OCI-LY7 (cell line): ENCODE measurements around the gene NELFA. TPM values are rescaled to one million over a fixed set of nuclear protein-coding genes. Genes with fewer than 3 reads are reported as not detected.

Experiments
- BruUV-seq: library from RNA; stranded (reverse); fragments of 400-500 nt; replicated peaks from 2 replicates; lab custom pipeline; 2021; lab: Mats Ljungman, UMichigan
- CTCF ChIA-PET: fragments of 300-600 bp; sonication (Branson Sonifier 250); formaldehyde crosslinking; loops from one replicate; lab custom pipeline; 2022; ENCODE audit warnings: antibody characterized with exemption; ENCODE audit not compliant: unreplicated experiment; lab: Charles Lee
- POLR2A ChIA-PET: fragments of 300-600 bp; sonication (Branson Sonifier 250); formaldehyde crosslinking; loops from one replicate; lab custom pipeline; 2022; ENCODE audit warnings: antibody characterized with exemption; lab: Charles Lee
- DNase-seq: peaks from one replicate; pipeline ENCODE4 v3.0.0-alpha.2; 2015; ENCODE audit warnings: low spot score
- H2AFZ ChIP-seq: fragments of 200-600 bp; sonication (generic), shearing (Covaris generic); 2 replicates; pipeline ENCODE4 v1.6.1; 2014; ENCODE audit warnings: mild to moderate bottlenecking, antibody characterized with exemption, low read length, moderate library complexity
- H3K27ac ChIP-seq: fragments of 200-600 bp; sonication (generic); 2 replicates; pipeline ENCODE4 v1.5.1; 2014; ENCODE audit warnings: mixed run types, low read depth, mild to moderate bottlenecking, moderate library complexity, low read length, inconsistent platforms; ENCODE audit not compliant: poor library complexity, severe bottlenecking
- H3K36me3 ChIP-seq: fragments of 200-600 bp; sonication (generic); 2 replicates; pipeline ENCODE4 v1.6.1; 2014; ENCODE audit warnings: mild to moderate bottlenecking, antibody characterized with exemption, low read length, moderate library complexity, mixed read lengths; ENCODE audit not compliant: insufficient read depth
- H3K4me1 ChIP-seq: fragments of 200-600 bp; sonication (generic); 2 replicates; pipeline ENCODE4 v1.5.1; 2014; ENCODE audit warnings: mild to moderate bottlenecking, low read length; ENCODE audit not compliant: insufficient read depth, poor library complexity, severe bottlenecking
- H3K4me2 ChIP-seq: fragments of 200-600 bp; sonication (generic); 2 replicates; pipeline ENCODE4 v1.6.1; 2014; ENCODE audit warnings: mild to moderate bottlenecking, low read length
- H3K4me3 ChIP-seq: fragments of 200-600 bp; sonication (generic); 2 replicates; pipeline ENCODE4 v1.5.1; 2014; ENCODE audit warnings: mild to moderate bottlenecking, low read depth, low read length; ENCODE audit not compliant: poor library complexity, severe bottlenecking
- H3K79me2 ChIP-seq: fragments of 200-600 bp; sonication (generic); 2 replicates; pipeline ENCODE4 v1.6.1; 2016; ENCODE audit warnings: low read depth, mild to moderate bottlenecking, low read length, moderate library complexity, mixed read lengths; ENCODE audit not compliant: insufficient read depth
- H3K9me2 ChIP-seq: fragments of 200-600 bp; sonication (generic); 2 replicates; pipeline ENCODE4 v1.6.1; 2016; ENCODE audit warnings: mild to moderate bottlenecking, low read length, mixed read lengths; ENCODE audit not compliant: insufficient read depth
- H3K9me3 ChIP-seq: fragments of 200-600 bp; sonication (generic); 2 replicates; pipeline ENCODE4 v1.6.1; 2014; ENCODE audit warnings: mild to moderate bottlenecking, mixed run types, low read length, mixed read lengths
- H4K20me1 ChIP-seq: fragments of 200-600 bp; sonication (generic); 2 replicates; pipeline ENCODE4 v1.6.1; 2014; ENCODE audit warnings: mild to moderate bottlenecking, antibody characterized with exemption, low read length, moderate library complexity, mixed read lengths; ENCODE audit not compliant: insufficient read depth
- EZH2phosphoT487 ChIP-seq: fragments of 200-600 bp; sonication (generic); IDR thresholded peaks from 2 replicates; pipeline ENCODE4 v1.6.1; 2018; ENCODE audit warnings: low read depth, borderline replicate concordance, mild to moderate bottlenecking, mixed run types, antibody characterized with exemption, low read length, moderate library complexity, mixed read lengths
- intact Hi-C: fragments of 100-400 bp; cut with micrococcal nuclease; formaldehyde crosslinking; loops from one replicate; pipeline ENCODE4 v1.10.0; 2022; ENCODE audit not compliant: unreplicated experiment
- total RNA-seq, 2 experiments: library from RNA; depleted of rRNA in 1 of 2; stranded (reverse); fragments of >200 nt in 1 of 2; shearing (Covaris generic) in 1 of 2; gene quantifications; 2 replicates each; pipeline ENCODE4 v1.2.3, GENCODE V29; 2014 to 2022
- TF ChIP-seq, protein P1 (sequence below): fragments of 200-600 bp; sonication (generic); conservative IDR thresholded peaks from 2 replicates; pipeline ENCODE4 v1.5.1; 2014; ENCODE audit warnings: mild to moderate bottlenecking, antibody characterized with exemption, low read length, moderate library complexity, mixed read lengths

NELFA gene
- total RNA-seq, 2 experiments from 2014 or later: 45.5 to 45.7 TPM

DNA sequence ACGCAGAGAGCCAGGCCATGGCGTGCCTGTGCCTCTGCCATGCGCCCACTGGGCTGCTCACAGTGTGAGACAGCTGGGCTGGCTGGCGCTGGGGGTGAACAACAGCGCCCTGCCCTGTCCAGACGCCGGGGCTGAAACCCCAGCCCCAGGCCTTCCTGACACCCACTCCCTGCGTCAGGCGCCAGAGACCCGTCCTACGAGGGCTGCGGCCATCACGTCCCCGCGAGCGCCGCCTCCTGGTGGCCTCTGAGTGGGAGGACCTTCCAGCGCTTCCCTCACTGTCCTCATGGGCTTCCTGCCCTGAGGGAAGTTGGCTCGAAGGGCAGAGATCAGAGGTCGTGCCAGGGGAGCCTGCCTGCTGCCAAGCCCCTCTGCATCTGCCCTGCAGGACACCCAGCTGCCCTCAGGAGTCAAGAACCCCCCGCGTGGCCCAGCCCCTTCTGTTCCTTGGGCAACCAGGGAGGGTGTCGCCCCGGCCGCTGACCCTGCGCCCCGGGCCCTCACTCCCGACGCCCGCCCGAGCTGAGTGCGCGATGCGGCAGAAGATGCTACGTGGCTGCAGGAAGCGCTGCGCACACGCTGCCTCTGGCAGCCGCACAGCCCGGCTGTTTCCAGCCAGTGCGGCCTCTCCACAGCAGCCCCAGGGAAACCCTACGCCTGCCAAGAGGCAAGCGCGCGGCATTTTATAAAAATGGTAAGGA is 16.2 kb downstream of the NELFA start:
- no peaks in the 10 kb centered on the region for H4K20me1 ChIP-seq
- ChIA-PET CTCF (no interaction called here), POLR2A (no interaction called here)
- H3K79me2 ChIP-seq: peaks cover 37% of the 10 kb centered on the region
- peaks cover 16% of the 10 kb centered on the region for H3K9me3 ChIP-seq
- peaks cover 74% of the 10 kb centered on the region for H3K36me3 ChIP-seq
- H3K27ac ChIP-seq: no peak overlapping the region
- H3K9me2 ChIP-seq: no peaks in the 10 kb centered on the region
- DNase-seq: no peak
- BruUV-seq: no TSS peak
- no peak overlapping the region for H3K4me3 ChIP-seq
- H3K4me1 ChIP-seq: no peaks in the 10 kb centered on the region
- intact Hi-C loops: no loop called here
- H2AFZ ChIP-seq: no peak overlapping the region
- TF ChIP-seq, protein P1, sequence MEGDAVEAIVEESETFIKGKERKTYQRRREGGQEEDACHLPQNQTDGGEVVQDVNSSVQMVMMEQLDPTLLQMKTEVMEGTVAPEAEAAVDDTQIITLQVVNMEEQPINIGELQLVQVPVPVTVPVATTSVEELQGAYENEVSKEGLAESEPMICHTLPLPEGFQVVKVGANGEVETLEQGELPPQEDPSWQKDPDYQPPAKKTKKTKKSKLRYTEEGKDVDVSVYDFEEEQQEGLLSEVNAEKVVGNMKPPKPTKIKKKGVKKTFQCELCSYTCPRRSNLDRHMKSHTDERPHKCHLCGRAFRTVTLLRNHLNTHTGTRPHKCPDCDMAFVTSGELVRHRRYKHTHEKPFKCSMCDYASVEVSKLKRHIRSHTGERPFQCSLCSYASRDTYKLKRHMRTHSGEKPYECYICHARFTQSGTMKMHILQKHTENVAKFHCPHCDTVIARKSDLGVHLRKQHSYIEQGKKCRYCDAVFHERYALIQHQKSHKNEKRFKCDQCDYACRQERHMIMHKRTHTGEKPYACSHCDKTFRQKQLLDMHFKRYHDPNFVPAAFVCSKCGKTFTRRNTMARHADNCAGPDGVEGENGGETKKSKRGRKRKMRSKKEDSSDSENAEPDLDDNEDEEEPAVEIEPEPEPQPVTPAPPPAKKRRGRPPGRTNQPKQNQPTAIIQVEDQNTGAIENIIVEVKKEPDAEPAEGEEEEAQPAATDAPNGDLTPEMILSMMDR: no peak
- TF ChIP-seq EZH2phosphoT487: no peak
- H3K4me2 ChIP-seq: no peak overlapping the region

DNA sequence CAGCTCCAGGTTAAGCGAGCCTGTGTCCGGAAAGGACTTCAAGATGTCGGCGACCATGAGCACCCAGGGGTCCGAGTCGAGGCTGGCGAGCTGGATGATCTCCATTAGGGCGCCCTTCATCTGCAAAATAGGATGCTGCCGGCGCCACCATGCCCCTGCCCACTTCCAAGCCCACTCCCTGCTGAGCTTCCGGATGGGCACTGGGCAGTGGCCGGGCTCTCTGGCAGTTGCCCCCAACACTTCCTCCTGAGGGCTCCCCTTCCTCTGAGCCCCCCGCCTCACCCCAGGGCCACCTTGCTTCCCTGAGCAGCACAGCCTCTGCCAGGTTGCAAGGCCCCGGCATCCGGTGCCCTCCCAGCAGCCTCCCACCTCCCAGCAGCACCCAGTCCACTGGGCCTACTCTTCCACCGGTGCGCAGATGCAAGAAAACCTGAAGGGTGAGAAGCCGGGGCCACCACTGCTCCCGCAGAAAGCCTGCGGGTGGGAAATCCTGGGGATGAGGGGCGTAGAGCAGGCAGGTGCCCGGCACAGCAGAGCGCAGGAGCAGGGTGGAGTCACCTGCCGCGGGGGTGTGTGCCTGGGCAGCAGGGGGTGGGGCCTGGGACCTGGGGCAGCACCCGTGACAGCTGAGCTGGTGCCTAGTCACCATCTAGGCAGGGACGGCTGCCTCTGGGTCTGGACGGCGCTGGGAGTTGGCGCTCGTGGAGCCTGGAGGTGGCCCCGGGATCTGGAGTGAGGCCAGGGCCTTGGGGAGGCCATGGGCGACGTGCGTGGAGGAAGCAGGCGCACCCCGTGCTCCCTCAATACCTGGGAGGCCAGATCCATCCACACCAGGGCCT is 17.0 kb downstream of the NELFA start:
- Histone ChIP-seq H2AFZ (no peak overlapping the region), H3K4me2 (no peak overlapping the region), H3K4me1 (no peaks in the 10 kb centered on the region), H3K79me2 (peaks cover 29% of the 10 kb centered on the region), H4K20me1 (no peaks in the 10 kb centered on the region), H3K36me3 (peaks cover 74% of the 10 kb centered on the region), H3K9me2 (no peaks in the 10 kb centered on the region), H3K9me3 (peaks cover 8% of the 10 kb centered on the region), H3K27ac (no peak overlapping the region), H3K4me3 (no peak overlapping the region)
- intact Hi-C loops: no loop called here
- CTCF ChIA-PET: no interaction called here
- POLR2A ChIA-PET: no interaction called here
- no TSS peak for BruUV-seq
- no peak for TF ChIP-seq EZH2phosphoT487
- TF ChIP-seq, protein P1: no peak
- no peak for DNase-seq

DNA sequence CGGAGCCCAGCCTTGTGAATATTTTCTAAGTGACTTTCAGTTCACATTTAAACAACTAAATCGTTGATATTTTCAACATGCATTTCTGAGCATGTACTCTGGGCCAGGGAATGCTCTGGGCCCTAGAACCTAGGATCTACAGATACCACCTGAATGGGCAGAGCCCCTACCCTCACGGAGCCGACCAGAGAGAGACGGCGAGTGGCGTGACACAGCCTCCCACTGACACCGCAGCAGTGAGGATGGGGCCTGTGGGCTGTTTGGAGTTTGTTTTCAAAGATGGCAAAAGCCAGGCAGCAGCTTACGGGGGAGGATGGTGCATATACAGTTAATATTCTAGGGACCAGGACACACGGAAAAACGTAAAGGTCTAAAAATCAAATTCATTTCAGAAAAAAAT is 17.7 kb downstream of the NELFA start:
- no peak for DNase-seq
- Histone ChIP-seq H3K36me3 (peaks cover 73% of the 10 kb centered on the region), H3K4me1 (no peaks in the 10 kb centered on the region), H4K20me1 (no peaks in the 10 kb centered on the region), H3K9me2 (no peaks in the 10 kb centered on the region), H3K79me2 (peaks cover 22% of the 10 kb centered on the region), H3K9me3 (peaks cover under 1% of the 10 kb centered on the region; the same call in 1 of the 2 replicates), H3K27ac (no peak overlapping the region), H2AFZ (no peak overlapping the region), H3K4me2 (no peak overlapping the region), H3K4me3 (no peak overlapping the region)
- POLR2A ChIA-PET: no interaction called here
- TF ChIP-seq, protein P1: no peak
- TF ChIP-seq EZH2phosphoT487: no peak
- CTCF ChIA-PET: no interaction called here
- intact Hi-C loops: no loop called here
- no TSS peak for BruUV-seq
